HG03439 (cell line): ENCODE data around the gene CDK5RAP1.

Source experiments
- ATAC-seq: cut with Tn5 transposase; IDR thresholded peaks from one replicate; pipeline ENCODE4 v1.9.1; 2021; ENCODE audit warnings: mild to moderate bottlenecking, moderate library complexity; ENCODE audit not compliant: unreplicated experiment

CDK5RAP1 gene

GRCh38 chr20:33387177-33387576 lies 14.1 kb downstream of the CDK5RAP1 start:
- no peak for ATAC-seq

- no peak for ATAC-seq
These were observed 14.6 kb downstream of the CDK5RAP1 start for GRCh38 chr20:33386673-33387072.

- no peak for ATAC-seq
These were observed 24.0 kb downstream of the CDK5RAP1 start for GRCh38 chr20:33377366-33377765.

DNA sequence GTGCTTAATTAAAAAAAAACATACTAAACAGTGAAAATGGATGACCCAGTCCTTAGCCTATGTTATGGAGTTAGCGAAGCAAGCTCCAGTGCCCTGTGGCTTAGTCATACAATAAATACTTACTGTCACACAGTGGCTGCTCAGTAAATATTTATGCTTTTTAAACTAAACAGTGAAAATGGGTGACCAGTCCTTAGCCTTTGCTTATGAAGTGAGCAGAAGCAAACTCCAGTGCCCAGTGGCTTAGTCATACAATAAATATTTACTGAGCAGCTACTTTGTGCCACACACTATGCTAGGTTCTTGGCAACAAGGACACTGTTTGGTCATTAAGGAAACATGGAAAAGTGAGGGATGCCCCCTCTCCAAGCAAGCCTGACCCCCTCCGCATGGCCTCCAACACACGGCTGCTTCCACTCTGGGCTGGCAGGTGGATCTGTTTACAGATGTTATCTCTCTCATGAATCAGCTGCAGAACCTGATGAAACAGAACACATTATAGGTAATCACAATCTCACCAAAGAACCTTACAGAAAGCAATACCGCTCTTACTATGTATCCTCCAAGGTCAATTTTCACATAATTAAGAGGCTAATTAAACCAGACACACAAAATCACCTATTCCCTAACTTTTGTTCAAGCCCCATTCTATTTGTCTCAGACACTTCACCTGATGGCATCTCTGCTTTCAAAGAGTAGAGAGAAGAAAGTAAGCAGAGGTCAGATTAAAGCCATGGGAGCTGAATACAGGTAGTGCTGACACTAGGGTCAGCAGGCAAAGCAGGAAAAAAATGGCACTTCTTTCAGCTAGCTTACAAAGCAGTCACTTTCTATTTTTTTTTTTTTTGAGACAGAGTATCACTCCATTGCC lies 27.3 kb downstream of the CDK5RAP1 start:
- ATAC-seq = no peak

DNA sequence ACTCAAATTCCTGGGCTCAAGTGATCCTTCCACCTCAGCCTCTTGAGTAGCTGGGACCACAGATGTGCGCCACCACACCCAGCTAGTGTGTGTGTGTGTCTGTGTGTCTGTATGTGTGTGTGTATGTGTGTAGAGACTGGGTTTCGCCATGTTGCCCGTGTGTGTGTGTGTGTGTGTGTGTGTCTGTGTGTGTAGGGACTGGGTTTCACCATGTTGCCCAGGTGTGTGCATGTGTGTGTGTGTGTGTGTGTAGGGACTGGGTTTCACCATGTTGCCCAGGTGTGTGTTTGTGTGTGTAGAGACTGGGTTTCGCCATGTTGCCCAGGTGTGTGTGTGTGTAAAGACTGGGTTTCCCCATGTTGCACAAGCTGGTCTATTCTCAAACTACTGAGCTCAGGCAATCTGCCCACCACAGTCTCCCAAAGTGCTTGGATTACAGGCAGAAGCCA lies 28.3 kb downstream of the CDK5RAP1 start:
- ATAC-seq = no peak

- no peak for ATAC-seq
These were observed 31.0 kb downstream of the CDK5RAP1 start for GRCh38 chr20:33370291-33370690.

GRCh38 chr20:33362898-33363297 lies 38.4 kb downstream of the CDK5RAP1 start:
- ATAC-seq = no peak

GRCh38 chr20:33359399-33360261 lies 41.7 kb downstream of the CDK5RAP1 start:
- no peak for ATAC-seq

DNA sequence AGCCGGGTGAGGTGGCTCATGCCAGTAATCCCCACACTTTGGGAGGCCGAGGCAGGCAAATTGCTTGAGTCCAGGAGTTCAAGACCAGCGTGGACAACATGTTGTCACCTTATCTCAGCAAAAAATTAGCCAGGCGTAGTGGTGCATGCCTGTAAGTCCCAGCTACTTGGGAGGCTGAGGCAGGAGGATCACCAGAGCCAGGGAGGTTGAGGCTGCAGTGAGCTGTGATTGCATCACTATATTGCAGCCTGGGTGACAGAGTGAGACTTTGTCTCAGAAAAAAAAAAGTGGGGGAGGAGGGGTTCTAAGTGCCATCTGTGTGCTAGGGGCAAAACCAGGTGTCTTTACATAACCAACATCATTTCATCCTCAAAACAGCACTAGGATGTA lies 48.3 kb downstream of the CDK5RAP1 start:
- ATAC-seq = no peak

GRCh38 chr20:33352258-33353012 lies 48.9 kb downstream of the CDK5RAP1 start:
- no peak for ATAC-seq

- ATAC-seq = no peak
These were observed 49.6 kb downstream of the CDK5RAP1 start for GRCh38 chr20:33351696-33352095.

DNA sequence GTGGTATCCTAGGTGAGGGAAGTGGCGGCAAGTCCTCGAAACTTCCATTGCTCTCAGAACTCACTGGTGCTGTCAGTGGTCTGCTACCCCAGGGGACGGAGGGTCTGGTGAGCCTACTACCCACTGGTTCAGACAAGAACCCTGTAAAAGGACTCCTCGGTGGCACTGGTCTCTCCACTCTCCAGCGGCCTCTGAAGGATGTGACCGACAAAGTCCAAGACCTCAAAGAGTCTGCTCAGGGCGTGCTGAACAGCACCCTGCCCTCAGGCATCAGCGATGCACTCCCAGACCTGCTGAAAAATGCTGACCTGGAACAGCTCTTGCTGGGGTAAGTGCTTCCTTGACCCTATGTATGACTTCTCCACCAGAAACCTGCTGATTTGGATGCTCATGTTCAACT lies 51.8 kb downstream of the CDK5RAP1 start:
- ATAC-seq = no peak

GRCh38 chr20:33348136-33348937 lies 53.0 kb downstream of the CDK5RAP1 start:
- ATAC-seq = no peak

- no peak for ATAC-seq
These were observed 56.0 kb downstream of the CDK5RAP1 start for GRCh38 chr20:33345342-33345741.

DNA sequence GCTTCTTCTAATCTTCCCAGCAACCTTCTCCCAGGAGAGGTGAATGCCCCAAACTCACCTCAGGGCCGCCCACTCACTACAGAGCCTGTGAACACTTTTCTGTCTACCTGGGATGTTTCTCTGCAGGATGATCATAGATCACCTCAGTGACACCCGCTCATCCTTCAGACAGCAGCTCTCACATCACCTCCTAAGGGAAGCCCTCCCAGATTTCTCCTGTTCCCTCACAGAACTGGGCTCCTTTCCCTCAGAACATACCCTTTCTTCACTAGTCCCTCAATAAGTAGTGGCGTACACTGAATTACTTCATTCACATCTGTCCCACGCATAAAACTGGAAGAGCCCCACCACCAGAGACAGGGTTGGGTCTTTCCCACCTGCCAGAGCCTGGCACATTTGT lies 57.8 kb downstream of the CDK5RAP1 start:
- ATAC-seq = no peak

GRCh38 chr20:33339515-33340058 lies 61.7 kb downstream of the CDK5RAP1 start:
- ATAC-seq = no peak

DNA sequence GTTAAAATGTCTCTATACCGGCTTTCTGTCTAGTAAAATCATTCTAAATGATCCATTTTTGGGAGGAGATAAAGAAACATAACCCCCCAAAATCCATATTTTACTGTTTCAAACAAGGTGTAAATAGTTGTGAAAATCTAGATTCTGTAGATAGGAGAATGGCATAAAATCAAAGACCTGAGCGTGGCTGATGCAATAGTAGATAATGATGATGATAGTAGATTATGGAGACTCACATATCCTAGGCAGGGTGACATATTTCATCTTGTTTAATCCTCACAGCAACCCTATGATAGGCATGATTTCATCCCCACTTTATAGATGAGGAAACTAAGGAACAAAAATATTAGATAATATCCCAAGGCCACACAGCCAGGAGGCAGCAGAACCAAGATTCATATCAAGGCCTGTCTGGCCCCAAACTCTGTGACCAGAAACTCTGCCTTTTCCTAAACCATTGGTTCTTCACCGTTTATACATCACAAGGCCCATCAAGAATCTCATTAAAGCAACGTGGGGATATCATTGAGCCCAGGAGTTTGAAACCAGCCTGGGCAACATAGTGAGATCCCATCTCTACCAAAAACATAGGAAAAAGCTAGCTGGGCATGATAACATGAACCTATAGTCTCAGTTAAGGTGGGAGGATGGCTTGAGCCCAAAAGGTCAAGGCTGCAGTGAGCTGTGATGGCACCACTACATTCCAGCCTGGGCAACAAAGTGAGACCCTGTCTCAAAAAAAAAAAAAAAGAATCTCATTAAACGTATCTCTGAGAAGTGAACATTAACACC lies 62.7 kb downstream of the CDK5RAP1 start:
- ATAC-seq = no peak

DNA sequence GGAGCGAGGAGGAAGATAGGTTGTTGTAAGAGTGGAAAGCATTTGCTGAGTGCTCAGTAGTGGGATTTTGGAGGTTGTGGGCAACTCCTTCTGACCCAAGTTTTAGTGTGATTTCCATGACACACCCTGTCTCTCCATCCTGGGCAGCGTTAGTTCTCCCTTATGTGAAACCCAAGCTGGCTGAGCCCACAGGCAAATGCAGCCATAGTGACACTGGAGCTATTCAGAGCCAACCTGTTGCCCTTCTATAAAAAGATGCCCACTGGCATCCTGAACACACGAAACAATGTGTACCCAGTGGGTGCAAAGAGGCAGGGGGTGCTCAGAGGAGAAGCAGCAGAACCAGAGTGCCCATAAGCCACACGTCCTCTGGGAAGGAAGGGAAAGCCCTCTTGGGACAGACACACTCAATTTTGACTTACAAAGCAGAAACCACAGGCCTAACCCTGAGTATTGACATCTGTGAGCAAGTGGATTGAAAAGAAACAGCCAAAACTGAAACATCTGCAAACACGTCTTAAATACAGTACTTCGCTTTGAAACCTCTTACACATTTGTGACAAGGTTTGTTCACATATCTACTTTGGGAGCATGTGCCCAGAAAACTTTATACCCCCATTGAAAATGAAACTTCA lies 63.7 kb downstream of the CDK5RAP1 start:
- ATAC-seq = no peak

- ATAC-seq = no peak
These were observed 64.2 kb downstream of the CDK5RAP1 start for GRCh38 chr20:33337119-33337518.
